Measurements from ENCODE around the gene CCN6. TPM values are rescaled to one million over a fixed set of nuclear protein-coding genes. Genes with fewer than 3 reads are reported as not detected.

CCN6 gene
- total RNA-seq, 1 experiment from 2014 or later, result not detected

GRCh38 chr6:112032728-112033127 lies 21.2 kb upstream of the CCN6 start:
- Mint-ChIP-seq H3K4me1 (ENCODE audit: insufficient read depth, unreplicated experiment) (peaks cover 12% of the 10 kb centered on the region), H3K9me3 (ENCODE audit: unreplicated experiment) (no peaks in the 10 kb centered on the region), H3K27ac (ENCODE audit: low read depth, unreplicated experiment) (no peak overlapping the region), H3K4me3 (ENCODE audit: unreplicated experiment) (no peak overlapping the region), H3K27me3 (ENCODE audit: insufficient read depth, unreplicated experiment) (peaks cover 11% of the 10 kb centered on the region), H3K36me3 (ENCODE audit: insufficient read depth, unreplicated experiment) (no peaks in the 10 kb centered on the region)
- intact Hi-C loops (cut with micrococcal nuclease), result no loop called here
- no peak for DNase-seq (ENCODE audit: unreplicated experiment)
- BruUV-seq (replicated peaks), result no TSS peak
- ChIA-PET POLR2A (interaction anchor here (0.6 kb wide), 1 partner anchor 158 kb away, joined by 3 read pairs; no protein-coding TSS in a partner anchor), CTCF (interaction anchor here (5.4 kb wide), 1 partner anchor 10 kb away, joined by 32 read pairs; no protein-coding TSS in a partner anchor)
- no peak for TF ChIP-seq CTCF (IDR thresholded peaks at IDR 0.05; ENCODE audit: unreplicated experiment)

- no peak for DNase-seq (ENCODE audit: unreplicated experiment)
- H3K27ac Mint-ChIP-seq (ENCODE audit: low read depth, unreplicated experiment), result no peak overlapping the region
- no peak overlapping the region for H3K4me3 Mint-ChIP-seq (ENCODE audit: unreplicated experiment)
- peaks cover 11% of the 10 kb centered on the region for H3K27me3 Mint-ChIP-seq (ENCODE audit: insufficient read depth, unreplicated experiment)
- H3K9me3 Mint-ChIP-seq (ENCODE audit: unreplicated experiment), result no peaks in the 10 kb centered on the region
- H3K36me3 Mint-ChIP-seq (ENCODE audit: insufficient read depth, unreplicated experiment), result no peaks in the 10 kb centered on the region
- ChIA-PET CTCF (interaction anchor here (5.4 kb wide), 1 partner anchor 9 kb away, joined by 32 read pairs; no protein-coding TSS in a partner anchor), POLR2A (no interaction called here)
- no TSS peak for BruUV-seq (replicated peaks)
- H3K4me1 Mint-ChIP-seq (ENCODE audit: insufficient read depth, unreplicated experiment), result peaks cover 16% of the 10 kb centered on the region
- TF ChIP-seq CTCF (IDR thresholded peaks at IDR 0.05; ENCODE audit: unreplicated experiment), result no peak
- intact Hi-C loops (cut with micrococcal nuclease), result no loop called here
Measured at GRCh38 chr6:112033791-112034615, 19.9 kb upstream of the CCN6 start.

GRCh38 chr6:112034616-112034995 lies 19.3 kb upstream of the CCN6 start:
- no peak overlapping the region for H3K4me3 Mint-ChIP-seq (ENCODE audit: unreplicated experiment)
- intact Hi-C loops (cut with micrococcal nuclease), result no loop called here
- H3K36me3 Mint-ChIP-seq (ENCODE audit: insufficient read depth, unreplicated experiment), result no peaks in the 10 kb centered on the region
- H3K9me3 Mint-ChIP-seq (ENCODE audit: unreplicated experiment), result no peaks in the 10 kb centered on the region
- ChIA-PET CTCF (interaction anchor here (5.4 kb wide), 1 partner anchor 8 kb away, joined by 32 read pairs; no protein-coding TSS in a partner anchor), POLR2A (no interaction called here)
- DNase-seq (ENCODE audit: unreplicated experiment), result no peak
- H3K4me1 Mint-ChIP-seq (ENCODE audit: insufficient read depth, unreplicated experiment), result peaks cover 16% of the 10 kb centered on the region
- no peak overlapping the region for H3K27ac Mint-ChIP-seq (ENCODE audit: low read depth, unreplicated experiment)
- BruUV-seq (replicated peaks), result no TSS peak
- no peak for TF ChIP-seq CTCF (IDR thresholded peaks at IDR 0.05; ENCODE audit: unreplicated experiment)
- H3K27me3 Mint-ChIP-seq (ENCODE audit: insufficient read depth, unreplicated experiment), result peaks cover 11% of the 10 kb centered on the region

- no peak overlapping the region for H3K27ac Mint-ChIP-seq (ENCODE audit: low read depth, unreplicated experiment)
- POLR2A ChIA-PET, result interaction anchor here (0.5 to 1.2 kb wide), 3 partner anchors 13 to 119 kb away, joined by 3 to 4 read pairs (median 4); no protein-coding TSS in a partner anchor
- no peaks in the 10 kb centered on the region for H3K9me3 Mint-ChIP-seq (ENCODE audit: unreplicated experiment)
- CTCF ChIA-PET, result interaction anchor here (0.6 to 2.8 kb wide), 2 partner anchors 309 to 327 kb away, joined by 4 to 14 read pairs; no protein-coding TSS in a partner anchor
- peaks cover 9% of the 10 kb centered on the region for H3K4me1 Mint-ChIP-seq (ENCODE audit: insufficient read depth, unreplicated experiment)
- H3K36me3 Mint-ChIP-seq (ENCODE audit: insufficient read depth, unreplicated experiment), result no peaks in the 10 kb centered on the region
- peaks cover 11% of the 10 kb centered on the region for H3K27me3 Mint-ChIP-seq (ENCODE audit: insufficient read depth, unreplicated experiment)
- no peak for DNase-seq (ENCODE audit: unreplicated experiment)
- H3K4me3 Mint-ChIP-seq (ENCODE audit: unreplicated experiment), result no peak overlapping the region
- intact Hi-C loops (cut with micrococcal nuclease), result no loop called here
- no TSS peak for BruUV-seq (replicated peaks)
- TF ChIP-seq CTCF (IDR thresholded peaks at IDR 0.05; ENCODE audit: unreplicated experiment), result no peak
Measured at GRCh38 chr6:112036088-112036637, 17.7 kb upstream of the CCN6 start.
